ENCODE data around the gene GEMIN8. TPM values are rescaled to one million over a fixed set of nuclear protein-coding genes. Genes with fewer than 3 reads are reported as not detected.

GEMIN8 gene
- total RNA-seq, 1 experiment from 2014 or later, result 7.7 TPM

- no peak overlapping the region for H3K4me3 Mint-ChIP-seq (ENCODE audit: unreplicated experiment)
- TF ChIP-seq, protein P1, sequence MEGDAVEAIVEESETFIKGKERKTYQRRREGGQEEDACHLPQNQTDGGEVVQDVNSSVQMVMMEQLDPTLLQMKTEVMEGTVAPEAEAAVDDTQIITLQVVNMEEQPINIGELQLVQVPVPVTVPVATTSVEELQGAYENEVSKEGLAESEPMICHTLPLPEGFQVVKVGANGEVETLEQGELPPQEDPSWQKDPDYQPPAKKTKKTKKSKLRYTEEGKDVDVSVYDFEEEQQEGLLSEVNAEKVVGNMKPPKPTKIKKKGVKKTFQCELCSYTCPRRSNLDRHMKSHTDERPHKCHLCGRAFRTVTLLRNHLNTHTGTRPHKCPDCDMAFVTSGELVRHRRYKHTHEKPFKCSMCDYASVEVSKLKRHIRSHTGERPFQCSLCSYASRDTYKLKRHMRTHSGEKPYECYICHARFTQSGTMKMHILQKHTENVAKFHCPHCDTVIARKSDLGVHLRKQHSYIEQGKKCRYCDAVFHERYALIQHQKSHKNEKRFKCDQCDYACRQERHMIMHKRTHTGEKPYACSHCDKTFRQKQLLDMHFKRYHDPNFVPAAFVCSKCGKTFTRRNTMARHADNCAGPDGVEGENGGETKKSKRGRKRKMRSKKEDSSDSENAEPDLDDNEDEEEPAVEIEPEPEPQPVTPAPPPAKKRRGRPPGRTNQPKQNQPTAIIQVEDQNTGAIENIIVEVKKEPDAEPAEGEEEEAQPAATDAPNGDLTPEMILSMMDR (IDR thresholded peaks at IDR 0.05; ENCODE audit: insufficient read depth in 1 of 2, low read depth in 1 of 2, low read length in 1 of 2, severe bottlenecking in 1 of 2, unreplicated experiment in 1 of 2), result no peak
- DNase-seq, result no peak
- Histone ChIP-seq H3K4me3 (ENCODE audit: low read depth, low read length) (no peak overlapping the region), H3K4me1 (no peaks in the 10 kb centered on the region), H3K9me3 (no peaks in the 10 kb centered on the region), H3K36me3 (ENCODE audit: control insufficient read depth, insufficient read depth, low read length) (no peaks in the 10 kb centered on the region), H3K27me3 (replicated peaks; ENCODE audit: control insufficient read depth, insufficient read depth, low read length) (no peaks in the 10 kb centered on the region)
- no peaks in the 10 kb centered on the region for H3K4me1 Mint-ChIP-seq (ENCODE audit: low read depth, unreplicated experiment)
- H3K9me3 Mint-ChIP-seq (ENCODE audit: unreplicated experiment), result no peaks in the 10 kb centered on the region
- POLR2A ChIA-PET, result no interaction called here
- CTCF ChIA-PET, result no interaction called here
- H3K27me3 Mint-ChIP-seq (ENCODE audit: insufficient read depth, unreplicated experiment), result no peaks in the 10 kb centered on the region
- intact Hi-C loops (cut with micrococcal nuclease; ENCODE audit: unreplicated experiment), result no loop called here
- no peaks in the 10 kb centered on the region for H3K36me3 Mint-ChIP-seq (ENCODE audit: insufficient read depth, unreplicated experiment)
- no TSS peak for BruUV-seq (replicated peaks)
- no peak overlapping the region for H3K27ac Mint-ChIP-seq (ENCODE audit: unreplicated experiment)
These were observed 43.4 kb upstream of the GEMIN8 start for GRCh38 chrX:14073071-14073470.

DNA sequence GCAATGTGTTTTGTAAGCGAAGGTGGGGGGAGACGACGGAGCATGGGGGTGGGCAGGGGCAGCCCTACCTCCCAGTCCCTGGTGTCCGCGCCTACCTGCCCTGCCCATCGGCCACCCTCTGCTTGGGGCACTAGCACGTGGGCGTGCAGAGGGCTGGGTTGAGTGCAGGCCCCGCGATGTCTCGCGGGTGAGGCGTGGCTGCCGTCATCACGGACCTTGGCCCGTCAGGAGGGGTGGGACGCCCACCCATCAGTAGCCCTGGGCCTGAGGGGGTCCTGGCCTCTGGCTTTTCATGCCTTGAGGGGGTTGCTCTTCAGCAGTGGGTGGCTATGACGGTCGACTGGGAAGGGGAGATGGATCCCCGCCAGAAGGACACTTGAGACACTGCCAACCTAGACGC, 36.1 kb upstream of the GEMIN8 start:
- Mint-ChIP-seq H3K36me3 (ENCODE audit: insufficient read depth, unreplicated experiment) (peaks cover 10% of the 10 kb centered on the region), H3K9me3 (ENCODE audit: unreplicated experiment) (no peaks in the 10 kb centered on the region), H3K27me3 (ENCODE audit: insufficient read depth, unreplicated experiment) (no peaks in the 10 kb centered on the region), H3K4me1 (ENCODE audit: low read depth, unreplicated experiment) (no peaks in the 10 kb centered on the region), H3K4me3 (ENCODE audit: unreplicated experiment) (peak overlapping the region; percentile 70), H3K27ac (ENCODE audit: unreplicated experiment) (no peak overlapping the region)
- H3K4me1 ChIP-seq, result peaks cover 11% of the 10 kb centered on the region
- DNase-seq, result no peak
- no peaks in the 10 kb centered on the region for H3K36me3 ChIP-seq (ENCODE audit: control insufficient read depth, insufficient read depth, low read length)
- intact Hi-C loops (cut with micrococcal nuclease; ENCODE audit: unreplicated experiment), result no loop called here
- no peaks in the 10 kb centered on the region for H3K9me3 ChIP-seq
- no TSS peak for BruUV-seq (replicated peaks)
- H3K27me3 ChIP-seq (replicated peaks; ENCODE audit: control insufficient read depth, insufficient read depth, low read length), result no peaks in the 10 kb centered on the region
- ChIA-PET POLR2A (no interaction called here), CTCF (no interaction called here)
- no peak overlapping the region for H3K4me3 ChIP-seq (ENCODE audit: low read depth, low read length)
- TF ChIP-seq, protein P1 (IDR thresholded peaks at IDR 0.05; ENCODE audit: insufficient read depth in 1 of 2, low read depth in 1 of 2, low read length in 1 of 2, severe bottlenecking in 1 of 2, unreplicated experiment in 1 of 2), result no peak

DNA sequence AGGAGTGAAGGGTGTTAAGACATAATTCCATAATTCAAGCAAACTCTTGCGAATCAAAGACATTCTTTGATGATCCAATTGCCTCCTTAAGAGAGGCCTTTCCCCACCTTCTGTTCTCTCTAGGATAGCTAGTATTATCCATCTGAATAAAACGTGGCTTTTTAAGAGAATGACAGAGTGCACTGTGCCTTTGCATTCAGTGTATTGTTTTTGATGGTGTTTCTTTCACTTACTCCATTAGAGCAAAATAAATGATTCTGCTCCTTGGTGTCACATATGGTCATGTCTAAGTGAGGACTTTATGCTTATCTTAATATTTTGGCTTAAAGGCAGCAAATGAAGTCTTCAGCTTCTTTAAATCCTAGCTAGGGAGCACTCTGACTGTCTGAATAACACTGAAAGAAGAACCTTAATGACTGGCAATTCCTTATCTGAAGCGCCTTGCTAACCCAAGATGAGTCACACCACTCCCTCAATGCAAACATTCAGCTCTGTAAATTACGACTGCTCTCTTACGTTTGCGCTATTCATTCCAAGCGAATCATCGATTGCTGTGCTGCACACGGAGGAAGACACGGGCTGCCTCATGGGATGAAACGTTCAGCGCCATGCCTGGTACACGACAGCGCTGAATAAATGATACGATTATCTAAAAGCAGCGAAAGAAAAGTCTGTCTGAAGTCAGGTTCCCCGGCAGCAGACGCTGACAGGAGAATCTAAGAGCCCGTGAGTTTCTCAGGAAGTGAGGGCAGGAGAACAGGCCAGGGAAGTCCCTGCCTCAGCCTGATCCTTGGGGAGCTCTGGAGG, 35.1 kb upstream of the GEMIN8 start:
- H3K4me1 Mint-ChIP-seq (ENCODE audit: low read depth, unreplicated experiment), result no peaks in the 10 kb centered on the region
- POLR2A ChIA-PET, result no interaction called here
- no peaks in the 10 kb centered on the region for H3K36me3 ChIP-seq (ENCODE audit: control insufficient read depth, insufficient read depth, low read length)
- H3K27me3 Mint-ChIP-seq (ENCODE audit: insufficient read depth, unreplicated experiment), result no peaks in the 10 kb centered on the region
- intact Hi-C loops (cut with micrococcal nuclease; ENCODE audit: unreplicated experiment), result no loop called here
- TF ChIP-seq, protein P1 (IDR thresholded peaks at IDR 0.05; ENCODE audit: insufficient read depth in 1 of 2, low read depth in 1 of 2, low read length in 1 of 2, severe bottlenecking in 1 of 2, unreplicated experiment in 1 of 2), result no peak
- CTCF ChIA-PET, result no interaction called here
- BruUV-seq (replicated peaks), result no TSS peak
- no peaks in the 10 kb centered on the region for H3K9me3 ChIP-seq
- H3K4me1 ChIP-seq, result peaks cover 11% of the 10 kb centered on the region
- H3K4me3 ChIP-seq (ENCODE audit: low read depth, low read length), result peak overlapping the region; percentile 16; the same call in 1 of the 2 replicates
- peak; percentile 31 to 49 for DNase-seq
- H3K27ac Mint-ChIP-seq (ENCODE audit: unreplicated experiment), result peak overlapping the region; percentile 79
- H3K9me3 Mint-ChIP-seq (ENCODE audit: unreplicated experiment), result no peaks in the 10 kb centered on the region
- H3K36me3 Mint-ChIP-seq (ENCODE audit: insufficient read depth, unreplicated experiment), result peaks cover 10% of the 10 kb centered on the region
- H3K27me3 ChIP-seq (replicated peaks; ENCODE audit: control insufficient read depth, insufficient read depth, low read length), result no peaks in the 10 kb centered on the region
- peak overlapping the region; percentile 70 for H3K4me3 Mint-ChIP-seq (ENCODE audit: unreplicated experiment)
